HG02943 (cell line): ENCODE measurements around the gene CCDC177.
"Not testable (repeated sequence)": the region's sequence is repeated elsewhere in the genome, so short reads cannot be mapped to it uniquely, and the experiment has no call there.

Source experiments
- ATAC-seq: cut with Tn5 transposase; IDR thresholded peaks from one replicate; pipeline ENCODE4 v1.9.1; 2021; ENCODE audit warnings: mild to moderate bottlenecking, low read depth, moderate library complexity; ENCODE audit not compliant: unreplicated experiment

CCDC177 gene

DNA sequence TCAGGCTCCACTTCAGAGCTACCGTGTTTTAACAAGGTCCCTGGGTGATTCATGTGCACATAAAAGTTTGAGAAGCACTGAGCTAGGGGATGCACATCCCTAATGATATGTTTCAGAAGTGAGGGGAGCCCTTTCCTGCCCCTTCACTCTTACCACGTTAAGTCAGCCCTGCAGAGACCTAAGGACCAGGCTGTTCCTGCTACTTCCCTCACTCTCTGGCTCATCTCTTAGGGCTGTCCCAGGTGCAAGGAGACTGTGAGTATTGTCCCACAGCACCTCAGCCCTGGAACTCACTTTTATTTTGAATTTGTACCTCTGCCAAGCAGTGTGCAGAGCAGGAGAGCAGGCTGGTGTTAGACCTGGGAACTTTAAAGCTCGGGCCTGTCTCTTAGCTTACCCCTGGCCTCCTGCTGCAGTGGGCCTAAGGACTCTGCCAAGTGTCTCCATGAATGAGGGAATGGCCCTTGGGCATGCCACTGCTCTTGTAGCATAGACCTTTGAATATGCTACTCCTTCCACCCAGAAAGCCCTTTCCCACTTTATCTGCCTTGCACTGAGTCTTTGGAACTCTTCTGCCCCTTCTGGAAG, 25.7 kb upstream of the CCDC177 start:
- ATAC-seq: no peak

DNA sequence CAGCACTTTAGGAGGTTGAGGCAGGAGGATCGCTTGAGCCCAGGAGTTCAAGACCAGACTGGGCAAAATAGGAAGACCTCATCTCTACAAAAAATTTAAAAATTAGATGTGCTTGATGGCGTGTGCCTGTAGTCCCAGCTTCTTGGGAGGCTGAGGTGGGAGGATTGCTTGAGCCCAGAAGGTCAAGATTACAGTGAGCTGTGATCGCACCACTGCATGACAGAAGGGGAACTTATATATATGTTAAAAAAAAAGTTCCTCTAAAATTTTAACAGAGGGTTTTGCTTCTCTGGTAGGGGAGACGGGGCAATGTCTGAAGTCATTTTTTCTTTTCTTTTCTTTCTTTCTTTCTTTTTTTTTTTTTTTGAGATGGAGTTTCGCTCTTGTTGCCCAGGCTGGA, 24.8 kb upstream of the CCDC177 start:
- not testable (repeated sequence) for ATAC-seq

DNA sequence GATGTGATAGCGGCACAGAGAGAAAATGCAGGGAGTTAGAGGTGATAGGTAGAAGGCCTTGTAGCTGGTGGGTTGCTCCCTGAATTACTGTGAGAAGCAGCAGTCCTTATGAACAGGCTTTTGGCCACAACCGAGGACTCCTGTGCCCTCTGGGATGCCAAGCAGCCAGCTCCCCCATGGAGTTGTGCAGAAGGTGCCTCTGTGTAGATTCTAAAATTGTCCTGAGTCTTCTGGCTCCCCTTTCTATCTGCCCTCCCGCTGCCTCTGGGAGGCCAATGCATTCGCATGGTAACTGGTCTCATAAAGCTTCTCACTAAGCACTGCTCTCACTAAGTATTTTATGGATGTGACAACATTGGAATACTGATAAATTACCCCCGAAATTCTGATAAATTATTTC, 20.7 kb upstream of the CCDC177 start:
- no peak for ATAC-seq

DNA sequence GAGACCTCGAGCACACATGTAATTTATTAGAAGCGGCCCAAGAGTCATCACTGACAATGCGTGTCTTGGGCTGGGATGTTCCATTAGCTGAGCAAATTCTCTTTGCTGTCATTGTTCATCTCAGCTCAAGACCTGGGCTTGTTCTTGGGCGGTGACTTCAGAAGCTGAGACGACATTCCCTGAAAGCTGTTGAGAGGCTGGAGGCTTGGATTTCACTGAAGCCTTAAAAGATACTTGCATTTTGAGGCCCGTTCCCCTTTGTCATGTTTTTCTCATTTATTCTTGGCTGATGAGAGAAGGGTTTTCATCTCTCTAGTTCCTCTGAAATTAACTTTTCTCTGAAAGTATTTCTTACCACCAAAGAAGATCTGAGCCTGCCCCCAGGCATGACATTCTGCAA, 20.2 kb upstream of the CCDC177 start:
- no peak for ATAC-seq

DNA sequence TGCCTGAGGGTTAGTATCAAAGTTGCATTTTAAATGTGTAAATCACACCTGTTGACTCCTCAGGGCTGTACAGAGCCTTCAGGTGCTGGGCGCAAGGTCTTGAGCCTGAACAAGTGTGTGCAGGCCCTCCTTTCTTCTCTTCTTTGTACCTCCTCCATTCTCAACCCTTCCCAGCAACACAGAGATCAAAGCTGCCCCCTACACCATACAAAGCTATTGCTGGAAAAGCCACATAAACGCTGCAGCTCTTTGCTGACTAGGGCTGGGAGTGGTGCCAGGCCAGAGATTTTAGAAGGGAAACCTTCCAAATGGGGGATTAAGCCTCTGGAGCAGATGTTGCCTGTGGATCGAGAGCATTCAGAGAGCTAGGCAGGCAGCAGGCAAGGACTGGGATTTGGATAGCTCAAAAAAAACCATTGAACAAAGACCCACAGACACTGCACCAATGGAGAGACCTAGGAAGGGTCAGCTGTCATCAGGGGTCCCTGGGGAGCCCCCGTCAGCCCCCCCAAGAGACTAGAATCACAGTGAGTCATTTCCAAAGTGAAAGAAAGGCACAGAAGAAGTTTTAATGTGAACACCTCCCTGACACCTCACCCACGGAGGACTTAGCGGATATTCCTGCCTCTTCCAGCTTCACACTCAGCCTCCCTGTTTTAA, 18.5 kb upstream of the CCDC177 start:
- ATAC-seq: no peak

DNA sequence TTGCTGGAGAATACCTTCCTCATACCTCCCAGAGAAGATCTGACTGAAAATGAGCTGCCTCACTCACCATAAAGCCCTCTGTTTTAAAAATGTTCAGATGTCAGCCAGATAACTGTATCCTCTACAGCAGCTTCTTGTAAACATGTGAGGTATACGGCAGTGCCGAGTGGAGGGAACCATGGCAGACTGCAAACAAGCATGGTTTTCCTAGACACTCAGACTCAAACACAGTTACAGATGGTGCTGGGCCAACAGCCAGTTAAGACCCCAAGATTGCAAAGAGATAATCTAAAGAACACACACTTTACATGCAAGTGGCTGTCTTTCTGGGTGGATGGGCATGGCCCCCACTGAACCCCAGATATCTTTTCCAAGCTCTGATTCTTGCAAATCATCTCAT, 16.6 kb upstream of the CCDC177 start:
- ATAC-seq: no peak

DNA sequence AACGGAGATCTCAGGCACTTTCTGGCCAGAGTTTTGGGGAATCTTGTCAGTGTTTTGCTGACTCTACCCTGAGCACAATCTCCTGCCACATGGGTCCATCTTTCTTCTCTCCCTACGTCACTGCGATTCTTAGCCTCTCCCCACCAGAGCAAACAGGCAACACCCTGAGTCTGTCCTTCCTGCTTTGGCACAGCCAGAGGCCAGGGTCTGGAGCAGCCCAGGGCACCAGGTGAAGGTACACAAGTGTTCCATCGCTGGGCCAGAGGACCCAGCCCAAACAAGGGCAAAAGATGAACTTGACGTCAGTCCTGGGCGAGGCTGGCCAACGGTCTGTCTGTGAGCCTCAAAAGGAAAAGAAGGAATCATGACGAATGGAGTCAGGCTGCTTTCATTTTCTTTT, 12.7 kb upstream of the CCDC177 start:
- ATAC-seq: no peak

DNA sequence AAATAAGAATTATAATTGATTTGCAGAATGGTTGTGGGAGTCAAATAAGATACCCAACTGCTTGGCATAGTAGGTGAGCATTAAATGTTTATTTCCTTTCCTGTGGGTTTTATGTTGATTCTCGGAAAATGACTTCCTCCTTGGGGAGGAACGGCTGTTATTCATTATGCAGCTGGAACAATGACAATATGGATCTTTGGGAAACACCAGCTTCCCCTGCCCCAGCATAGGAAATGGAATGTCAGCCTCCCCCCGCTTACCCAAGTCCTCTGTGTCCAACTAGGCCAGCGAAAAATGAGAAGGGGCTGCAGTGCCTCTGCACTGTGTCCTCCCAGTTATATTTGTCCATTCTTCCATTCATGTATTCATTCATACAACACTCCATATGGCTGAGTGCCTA, 11.7 kb upstream of the CCDC177 start:
- ATAC-seq: no peak

DNA sequence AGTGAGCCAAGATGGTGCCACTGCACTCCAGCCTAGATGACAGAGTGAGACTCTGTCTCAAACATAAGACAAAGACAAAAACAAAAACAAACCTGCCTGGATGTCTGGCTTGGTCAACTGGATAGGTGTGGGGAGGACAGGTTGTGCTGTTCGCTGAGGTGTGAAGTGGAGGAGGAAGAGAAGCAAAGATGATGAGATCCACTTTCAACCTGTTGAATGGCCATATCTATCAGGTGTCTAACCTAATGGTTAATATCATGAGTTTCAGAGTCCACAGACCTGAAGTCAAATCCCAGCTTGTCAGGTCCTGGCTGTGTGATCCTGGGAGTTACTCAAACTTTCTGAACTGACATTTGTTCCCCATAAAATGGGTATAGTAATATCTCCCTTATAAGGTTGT, 9.7 kb upstream of the CCDC177 start:
- ATAC-seq: no peak

DNA sequence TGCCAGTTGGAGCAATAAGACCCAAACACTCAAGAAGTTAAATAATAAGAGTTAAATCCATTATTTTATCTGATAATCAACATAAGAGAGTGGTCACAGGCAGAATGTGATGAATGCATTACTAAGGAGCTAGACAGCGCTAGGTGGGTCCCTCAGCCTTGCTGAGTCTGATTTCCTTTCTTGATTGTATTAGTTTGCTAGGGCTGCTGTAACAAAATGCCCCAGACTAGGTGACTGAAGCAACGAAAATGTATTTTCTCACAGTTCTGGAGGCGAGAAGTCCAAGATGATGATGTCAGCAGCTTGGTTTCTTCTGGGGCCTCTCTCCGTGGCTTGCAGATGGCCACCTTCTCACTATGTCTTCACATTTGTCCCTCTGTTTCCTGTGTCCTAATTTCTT, 8.2 kb upstream of the CCDC177 start:
- ATAC-seq: no peak

DNA sequence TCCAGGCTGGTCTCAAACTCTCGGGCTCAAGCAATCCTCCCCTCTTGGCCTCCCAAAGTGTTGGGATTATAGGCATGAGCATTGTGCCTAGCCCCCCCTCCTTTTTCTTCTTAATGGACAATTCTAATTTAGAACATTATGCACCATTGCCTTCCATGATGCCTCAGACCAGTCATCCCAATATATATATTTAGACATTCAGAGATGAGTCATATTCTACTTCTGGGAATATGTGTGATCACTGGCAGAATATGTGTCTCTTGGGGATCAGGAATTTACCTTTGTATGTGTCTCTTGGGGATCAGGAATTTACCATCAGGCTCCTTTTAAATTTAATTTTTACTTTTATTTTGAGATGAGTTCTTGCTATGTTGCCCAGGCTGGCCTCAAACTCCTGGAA, 7.5 kb upstream of the CCDC177 start:
- ATAC-seq: no peak

DNA sequence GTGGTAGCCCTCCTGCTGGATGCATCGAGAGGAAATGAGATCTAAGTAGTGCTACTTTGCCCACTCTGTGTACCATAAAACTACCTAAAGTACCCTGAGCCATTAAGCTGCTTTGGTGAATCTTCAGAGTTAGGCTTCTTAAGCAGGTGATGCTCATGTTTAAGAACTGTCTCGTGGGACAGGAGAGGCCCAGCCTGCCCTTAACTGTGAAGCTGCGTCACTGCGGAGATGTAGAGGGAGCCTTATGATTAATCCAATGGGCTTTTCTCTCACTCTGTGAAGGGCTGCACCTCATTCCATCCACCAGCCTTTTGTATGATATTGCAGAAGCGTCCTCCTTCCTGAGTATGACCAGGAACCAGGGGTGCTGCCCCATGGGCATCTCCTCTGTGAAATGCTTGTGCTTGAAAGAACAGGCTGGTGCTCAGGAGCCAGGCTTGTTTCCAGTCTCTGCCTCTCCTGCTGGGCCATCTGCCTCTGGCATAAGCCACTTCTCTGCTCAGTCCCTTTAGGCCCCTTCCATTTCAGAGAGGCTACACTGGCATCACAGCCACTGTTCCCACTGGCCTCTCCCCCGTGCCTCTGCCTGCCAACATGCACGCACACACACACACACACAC, 6.8 kb upstream of the CCDC177 start:
- no peak for ATAC-seq

DNA sequence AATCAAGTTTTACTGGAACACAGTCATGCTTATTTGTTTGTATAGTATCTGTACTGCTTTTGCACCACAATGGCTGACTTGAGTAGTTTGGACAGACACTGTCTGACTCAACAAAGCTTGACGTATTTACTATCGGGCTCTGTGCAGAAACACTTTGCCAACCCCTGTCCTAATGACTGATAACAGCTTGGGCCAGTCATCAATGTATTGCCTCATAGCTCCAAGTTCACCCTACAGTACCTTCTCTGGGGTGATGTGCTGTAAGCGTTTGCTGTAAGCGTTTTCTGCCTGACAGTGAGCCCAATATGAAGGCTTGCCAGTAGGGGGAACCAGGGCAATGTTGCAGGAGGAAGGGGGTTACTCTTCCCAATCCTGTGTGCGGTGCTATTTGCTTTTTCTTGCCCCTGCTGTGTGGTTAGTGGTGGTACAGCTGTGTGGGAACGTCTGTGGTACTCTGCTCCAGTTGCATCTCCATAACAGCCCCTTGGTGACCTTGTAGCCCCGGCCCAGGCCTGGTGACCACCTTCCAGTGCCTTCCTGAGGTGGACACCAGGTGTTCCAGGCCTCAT, 5.4 kb upstream of the CCDC177 start:
- ATAC-seq: no peak

DNA sequence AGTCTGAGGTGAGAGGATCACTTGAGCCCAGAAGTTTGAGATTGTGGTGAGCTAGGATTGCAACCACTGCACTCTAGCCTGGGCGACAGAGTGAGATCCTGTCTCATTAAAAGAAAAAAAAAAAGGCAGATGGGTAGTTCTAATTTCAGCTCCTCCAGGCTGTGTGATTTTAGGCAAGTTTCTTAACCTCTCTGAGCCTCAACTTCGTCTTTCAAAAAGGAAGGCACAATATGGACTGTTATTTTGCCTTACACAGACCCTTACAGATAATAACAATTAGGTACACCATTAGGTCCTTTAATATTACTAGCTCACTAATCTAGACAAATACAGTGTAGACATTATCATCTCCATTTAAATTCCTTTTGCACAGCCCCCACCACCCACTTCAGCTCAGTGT, 4.8 kb upstream of the CCDC177 start:
- ATAC-seq: no peak

DNA sequence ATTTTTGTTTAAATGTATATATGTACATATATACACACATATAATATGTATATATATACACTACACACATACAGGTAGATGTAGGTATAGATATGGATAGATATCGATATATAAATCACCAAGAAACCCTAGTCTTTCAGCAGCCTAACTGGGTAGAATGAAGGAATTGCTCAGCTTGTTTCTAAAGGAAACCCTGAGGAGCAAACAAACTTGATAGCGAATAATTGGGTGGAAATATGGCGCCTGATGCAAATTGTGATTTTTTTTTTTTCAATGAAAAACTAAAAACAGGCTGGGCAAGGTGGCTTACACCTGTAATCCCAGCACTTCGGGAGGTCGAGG, 254 bp upstream of the CCDC177 start:
- ATAC-seq: no peak

DNA sequence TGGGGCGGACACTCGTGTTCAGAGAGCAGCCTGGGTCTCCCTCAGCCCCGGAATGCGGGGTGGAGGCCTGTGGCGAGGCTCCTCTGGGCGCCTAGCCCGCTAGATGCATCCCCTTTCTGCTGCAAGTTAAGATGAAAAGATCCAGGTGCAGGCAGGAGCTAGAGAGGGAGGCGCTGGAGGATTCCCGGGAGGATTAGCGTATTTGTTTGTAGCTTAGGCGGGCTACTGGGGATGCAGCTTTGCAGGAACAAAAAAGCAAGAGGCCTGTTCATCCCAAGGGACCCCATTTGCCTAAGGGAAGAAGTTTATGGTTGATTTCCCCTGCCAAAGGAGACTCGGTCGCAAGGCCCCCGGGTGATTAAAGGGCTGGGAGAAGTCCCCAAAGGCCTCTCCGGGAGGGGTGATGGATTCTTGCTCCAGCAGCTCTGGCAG, 824 bp downstream of the CCDC177 start:
- ATAC-seq: no peak

DNA sequence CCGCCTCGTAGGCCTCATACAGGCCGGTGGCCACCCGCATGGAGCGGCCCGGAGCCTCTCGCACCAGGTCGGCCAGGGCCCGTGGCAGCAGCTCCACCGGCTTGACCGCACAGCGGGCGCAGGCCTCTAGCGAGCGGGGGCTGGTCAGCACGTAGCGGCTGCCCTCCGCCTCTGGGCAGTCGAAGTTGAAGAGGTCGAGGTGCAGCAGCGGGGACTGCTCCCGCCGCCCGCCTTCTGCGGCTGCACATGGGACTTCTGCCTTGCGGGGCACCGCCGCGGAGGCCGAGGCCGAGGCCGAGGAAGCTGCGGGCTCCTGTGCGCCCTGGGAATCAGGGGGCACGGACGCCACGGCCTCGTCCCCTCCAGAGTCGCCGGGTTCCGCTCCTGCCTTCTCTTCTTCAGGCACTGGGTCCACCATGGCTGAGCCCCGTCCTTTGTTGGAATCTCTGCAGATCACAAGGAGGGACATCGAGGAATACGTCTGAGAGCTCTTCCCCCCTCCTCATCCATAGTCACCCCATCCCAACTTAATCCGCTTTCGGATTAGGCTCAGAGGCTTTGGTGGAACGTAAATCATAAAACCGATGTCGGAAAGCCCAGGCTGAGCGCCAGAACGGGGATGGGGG, 1.4 kb downstream of the CCDC177 start:
- no peak for ATAC-seq

DNA sequence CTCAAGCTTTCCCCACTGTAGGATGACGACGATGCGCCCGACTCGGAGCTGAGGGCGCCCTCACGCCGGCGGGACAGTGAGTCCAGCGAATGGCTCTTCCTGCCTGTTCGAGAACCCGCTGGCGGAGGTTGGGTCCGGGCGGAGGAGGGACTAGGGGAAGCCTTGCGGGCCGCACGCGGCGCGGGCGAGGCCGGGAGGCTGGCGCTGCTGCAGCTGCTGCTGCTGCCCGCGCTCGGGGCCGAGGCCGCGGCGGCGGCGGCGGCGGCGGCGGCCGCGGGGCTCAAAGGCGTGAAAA, 1.9 kb downstream of the CCDC177 start:
- no peak for ATAC-seq

DNA sequence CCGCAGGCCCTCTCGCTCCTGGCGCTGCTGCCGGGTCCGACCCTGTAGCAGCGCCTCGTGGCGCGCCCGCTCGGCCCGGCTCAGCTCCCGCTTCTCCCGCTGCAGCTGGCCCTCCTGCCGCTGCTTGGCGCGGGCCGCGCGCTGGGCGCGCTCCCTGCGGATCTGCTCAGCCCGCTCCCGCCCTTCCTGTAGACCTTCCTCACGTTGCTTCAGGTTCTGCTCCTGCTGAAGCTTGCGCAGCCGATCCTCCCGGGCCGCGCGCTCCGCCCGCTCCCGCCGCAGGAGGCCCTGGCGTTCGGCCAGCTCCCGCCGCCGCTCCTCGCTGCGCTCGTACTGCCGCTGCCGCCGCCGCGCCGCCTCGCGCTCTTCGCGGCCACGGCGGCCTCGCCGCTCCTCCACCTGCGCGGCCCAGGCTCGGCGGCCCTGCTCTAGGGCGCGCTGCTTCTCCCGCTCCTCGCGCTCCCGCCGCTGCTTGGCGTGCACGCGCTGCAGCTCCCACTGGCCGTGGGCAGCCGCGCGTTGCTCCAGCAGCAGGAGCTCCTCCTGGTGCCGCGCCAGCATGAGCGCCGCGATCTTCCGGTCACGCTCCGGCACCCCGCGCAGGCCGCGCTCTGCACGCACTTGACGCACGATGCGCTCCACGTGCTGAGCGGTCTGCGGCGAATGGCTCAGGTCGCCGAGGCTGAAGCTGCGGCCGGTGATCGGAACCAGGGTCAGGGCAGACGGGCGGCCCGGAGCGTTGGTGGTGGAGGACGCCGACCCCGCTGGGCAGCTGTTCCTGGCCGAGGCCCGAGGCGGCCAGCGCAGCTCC, 2.4 kb downstream of the CCDC177 start:
- no peak for ATAC-seq

DNA sequence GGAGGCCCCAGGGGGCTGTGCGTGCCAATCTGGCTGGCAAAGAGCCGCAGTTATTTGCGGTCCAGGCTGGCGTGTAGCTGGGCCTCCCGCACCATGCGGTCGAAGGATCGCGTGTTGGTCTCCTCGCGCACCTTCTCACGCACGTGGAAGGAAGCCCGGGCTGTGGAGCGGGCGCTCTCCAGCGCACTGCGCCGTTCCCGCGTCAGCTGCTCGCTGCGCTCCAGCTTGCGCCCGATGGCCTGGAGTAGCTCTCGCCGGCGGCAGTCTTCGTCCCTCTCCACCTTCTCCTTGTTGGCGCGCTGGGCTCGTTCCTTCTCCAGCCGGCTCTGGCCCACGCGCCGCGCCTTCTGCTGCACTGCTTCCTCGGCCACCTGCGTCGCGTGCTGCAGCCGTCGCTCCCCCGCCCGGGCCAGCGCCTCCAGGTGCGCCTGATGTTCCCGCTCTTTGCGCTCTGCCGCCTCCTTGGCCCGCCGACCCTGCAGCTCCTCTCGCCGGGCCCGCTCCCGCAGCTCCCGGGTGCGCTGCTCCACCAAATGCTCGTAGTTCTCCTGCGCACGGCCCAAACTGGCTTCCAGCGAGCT, 3.1 kb downstream of the CCDC177 start:
- ATAC-seq: no peak
